Psoas muscle (tissue), 8 donors: ENCODE results near the gene NAXE. TPM values are rescaled to one million over a fixed set of nuclear protein-coding genes. Genes with fewer than 3 reads are reported as not detected.

Experiments
- ATAC-seq, 4 donors: fragments of 200-7000 bp; cut with Tn5 transposase; one replicate each; pipeline ENCODE4 v1.9.1; 2020; ENCODE audit warnings: moderate library complexity in 3 of 4, mild to moderate bottlenecking in 2 of 4
- DNase-seq, 2 donors: peaks; one replicate each; pipeline ENCODE4 v3.0.0-alpha.2; 2020
- H3K27ac ChIP-seq: fragments of 200-600 bp; one replicate; pipeline ENCODE4 v1.8.0; 2022
- H3K27me3 ChIP-seq, 3 donors: fragments of 200-600 bp in 1 of 3; one replicate each; pipeline versions ENCODE4 v1.6.1 to v1.8.0; 2013 to 2022; ENCODE audit warnings: low read length in 2 of 3, mild to moderate bottlenecking in 2 of 3, moderate library complexity in 1 of 3; ENCODE audit not compliant: insufficient read depth in 3 of 3
- H3K36me3 ChIP-seq, 2 donors: fragments of 200-600 bp in 1 of 2; one replicate each; pipeline versions ENCODE4 v1.6.1 to v1.8.0; 2013 to 2022; ENCODE audit warnings: low read depth in 1 of 2, mild to moderate bottlenecking in 1 of 2, moderate library complexity in 1 of 2; ENCODE audit not compliant: insufficient read depth in 1 of 2
- H3K4me1 ChIP-seq: fragments of 200-600 bp; one replicate; pipeline ENCODE4 v1.8.0; 2022
- H3K4me3 ChIP-seq: fragments of 200-600 bp; one replicate; pipeline ENCODE4 v1.8.0; 2022; ENCODE audit warnings: mild to moderate bottlenecking
- H3K9me3 ChIP-seq: fragments of 200-600 bp; one replicate; pipeline ENCODE4 v1.8.0; 2022
- WGBS, 3 donors: extraction: QIAGEN DNeasy Blood & Tissue Kit; methylation state at CpG; one replicate each; pipeline versions ENCODE4 v1.1.6 to v1.1.7; 2013; 5-methylcytosine and 5-hydroxymethylcytosine counted together
- intact Hi-C, 2 donors: fragments of 100-400 bp; cut with DNase I; formaldehyde crosslinking; loops; one replicate each; pipeline versions ENCODE4 v1.11.0 to v1.14.2; 2022
- polyA plus RNA-seq, 3 donors: library from polyadenylated mRNA; stranded (reverse); fragments of 200-250 nt; gene quantifications; one replicate each; pipeline ENCODE4 v1.2.3, GENCODE V29; 2013
- total RNA-seq, 4 donors: library from RNA; stranded (reverse); fragmentation: NEBNext Ultra II Directional in 2 of 4; extraction: Animal tissue kit (Norgen Biotek cat#: 25700) in 2 of 4; gene quantifications; one replicate each; pipeline versions ENCODE4 v1.2.1 to v1.2.4, GENCODE V29; 2021 to 2023
- TF ChIP-seq, protein P1 (sequence below): fragments of 200-600 bp; IDR thresholded peaks from one replicate; pipeline ENCODE4 v1.8.0; 2022; ENCODE audit warnings: antibody characterized with exemption
- donor health status: healthy with polysubstance abuse.
- donor health status: DM: no; HTN: no; CAD: no; lungs with moderate emphysema.
- donor health status: Bipolar disorder and iron deficiency.
- donor health status: healthy.
- donor health status: DM: yes; HTN: yes; CAD: no.
- donor health status: DM: no; HTN: no; CAD: no.
- donor health status: DM: no; HTN: no; CAD: no.
- donor health status: DM: yes; HTN: yes; CAD: no.

The NAXE gene
- total and polyA plus RNA-seq, 7 donors, result 44.3 to 77.5 (median 67.5) TPM

DNA sequence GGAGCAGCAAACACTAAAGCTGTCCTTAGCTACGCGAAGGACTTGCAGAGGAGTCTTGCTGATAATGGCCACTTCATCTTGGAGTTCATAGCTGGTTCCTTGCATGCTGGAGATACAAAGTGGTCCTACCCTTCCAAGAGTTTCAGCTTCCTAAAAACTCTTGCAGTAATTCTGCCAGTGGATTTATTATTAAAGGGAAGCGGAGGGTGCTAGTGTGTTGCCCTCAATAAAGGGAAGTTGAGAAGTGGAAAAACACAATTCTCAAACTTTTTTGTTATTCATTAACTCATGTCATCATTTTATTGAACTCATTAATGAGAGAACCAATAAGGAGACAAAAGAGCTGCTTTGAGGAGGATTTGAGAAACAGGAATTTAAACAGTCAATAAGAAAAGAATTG, 21.1 kb downstream of the NAXE start:
- Histone ChIP-seq H3K9me3 (no peaks in the 10 kb centered on the region), H3K4me3 (no peak overlapping the region), H3K27ac (no peak overlapping the region), H3K27me3 (peaks cover 0 to 11% (median 1%) of the 10 kb centered on the region in 3 donors), H3K4me1 (no peaks in the 10 kb centered on the region), H3K36me3 (no peaks in the 10 kb centered on the region)
- WGBS, 3 donors, result 57 to 59% (median 59%) methylated on average over 3 of the region's 3 CpGs
- intact Hi-C loops, result loop anchor here in 1 of 2 donors (5.0 kb wide), 1 partner anchor 35 kb away; the partner anchor contains the start of gene TTC24
- TF ChIP-seq, protein P1, sequence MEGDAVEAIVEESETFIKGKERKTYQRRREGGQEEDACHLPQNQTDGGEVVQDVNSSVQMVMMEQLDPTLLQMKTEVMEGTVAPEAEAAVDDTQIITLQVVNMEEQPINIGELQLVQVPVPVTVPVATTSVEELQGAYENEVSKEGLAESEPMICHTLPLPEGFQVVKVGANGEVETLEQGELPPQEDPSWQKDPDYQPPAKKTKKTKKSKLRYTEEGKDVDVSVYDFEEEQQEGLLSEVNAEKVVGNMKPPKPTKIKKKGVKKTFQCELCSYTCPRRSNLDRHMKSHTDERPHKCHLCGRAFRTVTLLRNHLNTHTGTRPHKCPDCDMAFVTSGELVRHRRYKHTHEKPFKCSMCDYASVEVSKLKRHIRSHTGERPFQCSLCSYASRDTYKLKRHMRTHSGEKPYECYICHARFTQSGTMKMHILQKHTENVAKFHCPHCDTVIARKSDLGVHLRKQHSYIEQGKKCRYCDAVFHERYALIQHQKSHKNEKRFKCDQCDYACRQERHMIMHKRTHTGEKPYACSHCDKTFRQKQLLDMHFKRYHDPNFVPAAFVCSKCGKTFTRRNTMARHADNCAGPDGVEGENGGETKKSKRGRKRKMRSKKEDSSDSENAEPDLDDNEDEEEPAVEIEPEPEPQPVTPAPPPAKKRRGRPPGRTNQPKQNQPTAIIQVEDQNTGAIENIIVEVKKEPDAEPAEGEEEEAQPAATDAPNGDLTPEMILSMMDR, result no peak
- DNase-seq, result no peak
- no peak for ATAC-seq

GRCh38 chr1:156615946-156616345, 24.4 kb downstream of the NAXE start:
- TF ChIP-seq, protein P1, result no peak
- 31 to 41% (median 39%) methylated on average over 4 of the region's 4 CpGs for WGBS, 3 donors
- intact Hi-C loops, result no loop called here
- peak overlapping the region; percentile 11 for H3K27ac ChIP-seq
- H3K4me3 ChIP-seq, result no peak overlapping the region
- no peaks in the 10 kb centered on the region for H3K36me3 ChIP-seq
- ATAC-seq (peak in 1 of 4 donors; percentile 10), DNase-seq (no peak)
- no peaks in the 10 kb centered on the region for H3K4me1 ChIP-seq
- peaks cover 0 to 32% (median 6%) of the 10 kb centered on the region in 3 donors for H3K27me3 ChIP-seq
- H3K9me3 ChIP-seq, result no peaks in the 10 kb centered on the region

DNA sequence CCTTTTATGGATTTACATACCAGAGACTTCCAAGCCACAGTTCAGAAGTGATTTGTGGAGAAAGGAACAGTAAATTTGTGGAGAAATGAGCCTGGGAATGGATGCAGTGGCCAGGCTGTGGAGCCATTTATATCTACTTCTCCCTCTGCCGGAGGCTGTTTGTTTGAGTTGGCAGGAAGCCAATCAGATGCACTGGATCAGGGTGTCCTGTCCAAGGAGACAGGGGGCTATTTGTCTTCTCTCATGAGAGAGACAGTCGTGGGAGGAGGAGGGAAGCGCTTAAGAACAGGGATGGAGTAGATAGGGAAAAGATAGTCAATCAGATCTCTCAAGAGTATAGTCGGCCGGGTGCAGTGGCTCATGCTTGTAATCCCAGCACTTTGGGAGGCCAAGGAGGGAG, 24.9 kb downstream of the NAXE start:
- H3K4me3 ChIP-seq, result no peak overlapping the region

GRCh38 chr1:156618853-156619581, 27.4 kb downstream of the NAXE start, which contains the start of gene HAPLN2:
Gene HAPLN2 (plus strand): TSS chr1:156619415. CDS start chr1:156623491, 4,076 bp downstream.
- intact Hi-C loops, result no loop called here
- TF ChIP-seq, protein P1, result peak; percentile 13
- Histone ChIP-seq H3K9me3 (no peaks in the 10 kb centered on the region), H3K36me3 (no peaks in the 10 kb centered on the region), H3K27me3 (peaks cover 0 to 50% (median 11%) of the 10 kb centered on the region in 3 donors), H3K4me3 (no peak within 1 kb of the TSS), H3K4me1 (peaks cover 3% of the 10 kb centered on the region), H3K27ac (no peak within 1 kb of the TSS)
- WGBS, 3 donors, result 6 to 8% (median 8%) methylated on average over 7 of the region's 7 CpGs
- ATAC-seq (peak in 1 of 4 donors; percentile 21), DNase-seq (no peak)

More for the DNA sequence above, 24.9 kb downstream of the NAXE start:
- Histone ChIP-seq H3K27me3 (peaks cover 0 to 35% (median 6%) of the 10 kb centered on the region in 3 donors), H3K4me1 (no peaks in the 10 kb centered on the region), H3K9me3 (no peaks in the 10 kb centered on the region), H3K36me3 (no peaks in the 10 kb centered on the region), H3K27ac (peak overlapping the region; percentile 23)
- intact Hi-C loops, result no loop called here
- ATAC-seq (peak in 2 of 4 donors; percentile 32 to 43), DNase-seq (no peak)
- TF ChIP-seq, protein P1, result no peak
- WGBS, 3 donors, result 14 to 15% (median 14%) methylated on average over 5 of the region's 5 CpGs
